K562 (cell line): ENCODE data around the gene TET2. TPM values are rescaled to one million over a fixed set of nuclear protein-coding genes. Genes with fewer than 3 reads are reported as not detected.

Experiments used
- ATAC-seq: fragments of 200-7000 bp; cut with Tn5 transposase; 3 replicates; pipeline ENCODE4 v1.9.1; 2020; ENCODE audit warnings: moderate library complexity
- BruUV-seq: library from RNA; stranded (reverse); fragments of 400-500 nt; replicated peaks from 2 replicates; lab custom pipeline; 2021; lab: Mats Ljungman, UMichigan
- CTCF ChIA-PET: fragments of 300-600 bp; formaldehyde crosslinking; extraction: SDS; loops from one replicate; lab custom pipeline; 2021; ENCODE audit warnings: low intra/inter-chr PET ratio; lab: Yijun Ruan, JAX
- POLR2A ChIA-PET: fragments of 300-600, 350-650 bp; sonication (Branson Sonifier 250); formaldehyde crosslinking; extraction: SDS; loops from one replicate; lab custom pipeline; 2021; ENCODE audit warnings: antibody characterized with exemption, inconsistent platforms; lab: Yijun Ruan, JAX
- DNase-seq, 4 experiments: peaks; one replicate each; pipeline versions ENCODE4 v3.0.0 to v3.0.0-alpha.2; 2011 to 2018; ENCODE audit warnings: low spot score in 3 of 4, mixed read lengths in 3 of 4; ENCODE audit errors: extremely low read depth in 1 of 4
- FAIRE-seq: peaks from 2 replicates; lab custom pipeline; 2011; peaks lifted over from hg19 to GRCh38; lab: Jason Lieb, UNC
- H2AFZ ChIP-seq: 2 replicates; pipeline ENCODE4 v1.6.0; 2011; ENCODE audit warnings: low read depth, low read length, control low read depth, inconsistent platforms
- H3K27ac ChIP-seq: fragments of 200-600 bp; 3 replicates; pipeline ENCODE4 v1.8.0; 2011; ENCODE audit warnings: low read depth, mild to moderate bottlenecking, control low read depth, inconsistent platforms, low read length, moderate library complexity, mixed read lengths; ENCODE audit errors: extremely low read depth
- H3K27me3 ChIP-seq, 2 experiments: fragments of 300-600 bp in 1 of 2; 2 replicates in 1 of 2; 3 replicates in 1 of 2; pipeline versions ENCODE4 v1.6.0 to v1.8.0; 2011; ENCODE audit warnings: inconsistent platforms in 2 of 2, low read length in 2 of 2, mild to moderate bottlenecking in 1 of 2, mixed read lengths in 1 of 2, moderate library complexity in 1 of 2; ENCODE audit not compliant: control insufficient read depth in 2 of 2, insufficient read depth in 2 of 2
- H3K36me3 ChIP-seq: fragments of 300-600 bp; 3 replicates; pipeline ENCODE4 v1.8.0; 2011; ENCODE audit warnings: mild to moderate bottlenecking, low read length, inconsistent platforms; ENCODE audit not compliant: control insufficient read depth, insufficient read depth
- H3K4me1 ChIP-seq, 2 experiments: fragments of 200-600 bp in 1 of 2; replicated peaks in 1 of 2; 2 replicates in 1 of 2; 3 replicates in 1 of 2; pipeline versions ENCODE4 v1.5.1 to v1.8.0; 2011; ENCODE audit warnings: inconsistent platforms in 2 of 2, low read length in 2 of 2, mild to moderate bottlenecking in 1 of 2, mixed read lengths in 1 of 2, moderate library complexity in 1 of 2; ENCODE audit not compliant: control insufficient read depth in 2 of 2, insufficient read depth in 2 of 2
- H3K4me2 ChIP-seq: 2 replicates; pipeline ENCODE4 v1.6.1; 2011; ENCODE audit warnings: low read length, control low read depth, inconsistent platforms, mixed read lengths; ENCODE audit not compliant: insufficient read depth
- H3K4me3 ChIP-seq: fragments of 200-600 bp; sonication (generic), shearing (Covaris generic); 2 replicates; pipeline ENCODE4 v1.5.1; 2016; ENCODE audit warnings: control low read depth, inconsistent platforms
- H3K79me2 ChIP-seq: fragments of 200-600 bp; 3 replicates; pipeline ENCODE4 v1.8.0; 2011; ENCODE audit warnings: low read length, inconsistent platforms; ENCODE audit not compliant: control insufficient read depth, insufficient read depth
- H3K9ac ChIP-seq, 2 experiments: 2 replicates each; pipeline versions ENCODE4 v1.6.0 to v1.6.1; 2011; ENCODE audit warnings: low read depth in 2 of 2, low read length in 2 of 2, control low read depth in 1 of 2, inconsistent platforms in 1 of 2, mild to moderate bottlenecking in 1 of 2, mixed read lengths in 1 of 2; ENCODE audit not compliant: insufficient read depth in 1 of 2
- H3K9me1 ChIP-seq: one replicate; pipeline ENCODE4 v1.6.0; 2011; ENCODE audit warnings: inconsistent platforms, mild to moderate bottlenecking, low read length, moderate library complexity; ENCODE audit not compliant: control insufficient read depth, insufficient read depth
- H3K9me3 ChIP-seq: replicated peaks from 2 replicates; pipeline ENCODE4 v1.5.1; 2011; ENCODE audit warnings: low read depth, low read length, inconsistent platforms; ENCODE audit not compliant: control insufficient read depth, insufficient read depth
- H4K20me1 ChIP-seq: replicated peaks from 2 replicates; pipeline ENCODE4 v1.6.1; 2011; ENCODE audit warnings: low read length, inconsistent platforms, mixed read lengths; ENCODE audit not compliant: control insufficient read depth, insufficient read depth
- BCOR ChIP-seq: fragments of 450-650 bp; IDR thresholded peaks from 2 replicates; pipeline ENCODE4 v1.6.1; 2016
- BRD4 ChIP-seq: fragments of 200-600 bp; sonication (generic); IDR thresholded peaks from 2 replicates; pipeline ENCODE4 v1.6.1; 2017; ENCODE audit warnings: inconsistent platforms
- CBFA2T3 ChIP-seq: fragments of 450-650 bp; IDR thresholded peaks from 2 replicates; pipeline ENCODE4 v1.6.1; 2017
- CBX1 ChIP-seq: sonication (generic); IDR thresholded peaks from 2 replicates; pipeline ENCODE4 v1.6.1; 2016; ENCODE audit warnings: antibody characterized with exemption, low read depth, mild to moderate bottlenecking
- CGGBP1 ChIP-seq: fragments of 250-450 bp; sonication (Bioruptor Pico); IDR thresholded peaks from 2 replicates; pipeline ENCODE4 v1.9.0; 2021; ENCODE audit warnings: mild to moderate bottlenecking
- E2F3 ChIP-seq: fragments of 250-450 bp; sonication (Bioruptor Pico); IDR thresholded peaks from 2 replicates; pipeline ENCODE4 v1.4.0; 2020; ENCODE audit warnings: mild to moderate bottlenecking
- ELF4 ChIP-seq: fragments of 450-650 bp; formaldehyde crosslinking; IDR thresholded peaks from 2 replicates; pipeline ENCODE4 v1.4.0; 2022; ENCODE audit warnings: missing genetic modification characterization
- FUS ChIP-seq: fragments of 200-400 bp; formaldehyde crosslinking; optimal IDR thresholded peaks from 2 replicates; pipeline ENCODE3; 2017; ENCODE audit warnings: low read depth, low read length
- POLR2AphosphoS5 ChIP-seq: IDR thresholded peaks from 2 replicates; pipeline ENCODE4 v1.6.1; 2011; ENCODE audit warnings: mild to moderate bottlenecking, low read depth, low read length, moderate library complexity; ENCODE audit not compliant: control insufficient read depth, insufficient read depth
- RB1 ChIP-seq: fragments of 450-650 bp; IDR thresholded peaks from 2 replicates; pipeline ENCODE4 v1.6.1; 2017; ENCODE audit warnings: low read depth, mild to moderate bottlenecking
- SMAD4 ChIP-seq: fragments of 250-450 bp; sonication (Bioruptor Pico); conservative IDR thresholded peaks from 2 replicates; pipeline ENCODE4 v1.8.0; 2021; ENCODE audit warnings: inconsistent platforms, mild to moderate bottlenecking, moderate library complexity
- SREBF1 ChIP-seq: fragments of 150-350 bp; IDR thresholded peaks from 2 replicates; pipeline ENCODE4 v1.6.1; 2014; ENCODE audit warnings: antibody characterized with exemption, low read depth, low read length, borderline replicate concordance
- SRSF9 ChIP-seq: fragments of 200-400 bp; formaldehyde crosslinking; IDR thresholded peaks from 2 replicates; pipeline ENCODE4 v1.6.1; 2017; ENCODE audit warnings: low read depth, low read length, borderline replicate concordance
- TAF7 ChIP-seq: fragments of 450-650 bp; IDR thresholded peaks from 2 replicates; pipeline ENCODE4 v1.6.1; 2016; ENCODE audit warnings: missing genetic modification characterization, missing compliant biosample characterization
- TAF9B ChIP-seq: fragments of 450-650 bp; IDR thresholded peaks from 2 replicates; pipeline ENCODE4 v1.6.1; 2018; ENCODE audit warnings: mild to moderate bottlenecking; ENCODE audit not compliant: partially characterized antibody
- THRAP3 ChIP-seq: fragments of 450-650 bp; IDR thresholded peaks from 2 replicates; pipeline ENCODE4 v1.6.1; 2016; ENCODE audit warnings: mild to moderate bottlenecking, inconsistent platforms, borderline replicate concordance
- ZNF274 ChIP-seq: IDR thresholded peaks from 2 replicates; pipeline ENCODE4 v1.6.1; 2011; ENCODE audit warnings: low read depth, mild to moderate bottlenecking, low read length, moderate library complexity, borderline replicate concordance
- ZSCAN32 ChIP-seq: fragments of 450-650 bp; formaldehyde crosslinking; IDR thresholded peaks from 2 replicates; pipeline ENCODE4 v1.4.0; 2020; ENCODE audit warnings: mild to moderate bottlenecking, moderate library complexity
- WGBS: fragments of 100-300 bp; shearing (Covaris generic); methylation state at CpG from one replicate; pipeline ENCODE4 v1.1.6; 2016; ENCODE audit warnings: low coverage, mixed read lengths; ENCODE audit not compliant: insufficient coverage; ENCODE audit errors: missing lambda C conversion rate; 5-methylcytosine and 5-hydroxymethylcytosine counted together
- in situ Hi-C: fragments of 300-500 bp; cut with MboI; formaldehyde crosslinking; loops from 4 replicates; pipeline ENCODE4 v1.15.0; 2018; ENCODE audit warnings: inconsistent platforms, mixed read lengths
- intact Hi-C: fragments of 100-400 bp; cut with micrococcal nuclease; formaldehyde crosslinking; loops from 2 replicates; pipeline ENCODE4 v1.14.2; 2022
- polyA plus RNA-seq, 8 experiments: library from polyadenylated mRNA; depleted of rRNA in 4 of 8; stranded (reverse) in 5 of 8; unstranded in 3 of 8; fragments of >200 nt; fragmentation: Nextera tagmentation in 2 of 8; fragmentation: Illumina TruSeq in 1 of 8; extraction: Ambion mirVana in 2 of 8; extraction: Trizol in 1 of 8; gene quantifications; 2 replicates each; pipeline versions ENCODE4 v1.2.1 to v1.2.3, GENCODE V29; 2011 to 2014; ENCODE audit warnings: inconsistent platforms in 1 of 8, missing spikeins in 1 of 8
- total RNA-seq, 7 experiments: library from RNA; depleted of rRNA in 6 of 7; stranded (reverse); fragments of >200 nt in 6 of 7; fragmentation: Illumina TruSeq in 2 of 7; extraction: Trizol in 2 of 7; gene quantifications; 2 replicates each; pipeline versions ENCODE4 v1.2.1 to v1.2.3, GENCODE V29; 2011 to 2021; ENCODE audit warnings: low replicate concordance in 1 of 7

TET2 gene
- total and polyA plus RNA-seq, 9 of the 15 experiments (the other 6 are each of a cell fraction or from before 2014, with no cell fraction given): 0.80 to 11.1 (median 4.9) TPM

- ChIA-PET POLR2A (no interaction called here), CTCF (no interaction called here)
- Histone ChIP-seq H3K4me3 (no peak overlapping the region), H3K4me1 (no peaks in the 10 kb centered on the region), H4K20me1 (no peaks in the 10 kb centered on the region), H3K27me3 (no peaks in the 10 kb centered on the region), H3K9me3 (no peaks in the 10 kb centered on the region), H3K9me1 (no peaks in the 10 kb centered on the region), H3K79me2 (no peaks in the 10 kb centered on the region), H2AFZ (no peak overlapping the region), H3K36me3 (no peaks in the 10 kb centered on the region), H3K9ac (no peak overlapping the region), H3K4me2 (no peak overlapping the region), H3K27ac (no peak overlapping the region)
- no TSS peak for BruUV-seq
- FAIRE-seq (no peak), DNase-seq (no peak), ATAC-seq (no peak)
- 64% methylated on average over 1 of the region's 1 CpG for WGBS
- intact Hi-C loops: no loop called here
- in situ Hi-C loops: no loop called here
- no peak for TF ChIP-seq SREBF1
- TF ChIP-seq ZSCAN32 (CRISPR knock-in tag): no peak
- no peak for TF ChIP-seq BRD4
Measured at GRCh38 chr4:105227054-105227453, 80.4 kb downstream of the TET2 start.

- Histone ChIP-seq H3K4me2 (no peak overlapping the region), H3K9ac (no peak overlapping the region), H4K20me1 (no peaks in the 10 kb centered on the region), H3K4me1 (no peaks in the 10 kb centered on the region), H2AFZ (no peak overlapping the region), H3K9me1 (no peaks in the 10 kb centered on the region), H3K27me3 (no peaks in the 10 kb centered on the region), H3K36me3 (peaks cover 7% of the 10 kb centered on the region; the same call in 2 of the 3 replicates), H3K4me3 (no peak overlapping the region), H3K27ac (no peak overlapping the region), H3K79me2 (no peaks in the 10 kb centered on the region), H3K9me3 (no peaks in the 10 kb centered on the region)
- BruUV-seq: no TSS peak
- FAIRE-seq (no peak), ATAC-seq (no peak), DNase-seq (no peak)
- WGBS: 45% methylated on average over 1 of the region's 1 CpG
- POLR2A ChIA-PET: no interaction called here
- intact Hi-C loops (no loop called here), in situ Hi-C loops (no loop called here)
- CTCF ChIA-PET: no interaction called here
- TF ChIP-seq ZNF274: no peak
- no peak for TF ChIP-seq SMAD4 (CRISPR knock-in tag)
- TF ChIP-seq ELF4 (CRISPR knock-in tag): no peak
- TF ChIP-seq TAF9B: no peak
- TF ChIP-seq POLR2AphosphoS5: no peak
- TF ChIP-seq BCOR: no peak
- TF ChIP-seq E2F3: no peak
- TF ChIP-seq FUS: no peak
- TF ChIP-seq THRAP3: no peak
- no peak for TF ChIP-seq CGGBP1 (CRISPR knock-in tag)
- TF ChIP-seq SRSF9: no peak
- TF ChIP-seq TAF7 (tag): no peak
- TF ChIP-seq CBFA2T3: no peak
- no peak for TF ChIP-seq CBX1
- no peak for TF ChIP-seq RB1
Measured at GRCh38 chr4:105230287-105230686, 83.6 kb downstream of the TET2 start.
